Mononuclear cell (primary cell): ENCODE results near the gene SASH1. TPM values are rescaled to one million over a fixed set of nuclear protein-coding genes. Genes with fewer than 3 reads are reported as not detected.
"Not testable (repeated sequence)": the region's sequence is repeated elsewhere in the genome, so short reads cannot be mapped to it uniquely, and the experiment has no call there.

Experiments used
- H3K27me3 ChIP-seq: 2 replicates; pipeline ENCODE4 v1.6.0; 2011; ENCODE audit warnings: low read length, control low read depth; ENCODE audit not compliant: insufficient read depth
- H3K4me1 ChIP-seq: 2 replicates; pipeline ENCODE4 v1.5.1; 2011; ENCODE audit warnings: mild to moderate bottlenecking, low read length, control low read depth; ENCODE audit not compliant: insufficient read depth
- H3K4me3 ChIP-seq: 2 replicates; pipeline ENCODE4 v1.5.1; 2011; ENCODE audit warnings: mild to moderate bottlenecking, low read length, moderate library complexity
- H3K9me3 ChIP-seq: 2 replicates; pipeline ENCODE4 v1.5.1; 2011; ENCODE audit warnings: low read depth, mild to moderate bottlenecking, control low read depth, low read length
- total RNA-seq: library from RNA; depleted of rRNA; stranded (reverse); fragments of >200 nt; gene quantifications from one replicate; pipeline ENCODE4 v1.2.3, GENCODE V29; 2012

Gene SASH1
- total RNA-seq, 1 donor = 1.7 TPM

DNA sequence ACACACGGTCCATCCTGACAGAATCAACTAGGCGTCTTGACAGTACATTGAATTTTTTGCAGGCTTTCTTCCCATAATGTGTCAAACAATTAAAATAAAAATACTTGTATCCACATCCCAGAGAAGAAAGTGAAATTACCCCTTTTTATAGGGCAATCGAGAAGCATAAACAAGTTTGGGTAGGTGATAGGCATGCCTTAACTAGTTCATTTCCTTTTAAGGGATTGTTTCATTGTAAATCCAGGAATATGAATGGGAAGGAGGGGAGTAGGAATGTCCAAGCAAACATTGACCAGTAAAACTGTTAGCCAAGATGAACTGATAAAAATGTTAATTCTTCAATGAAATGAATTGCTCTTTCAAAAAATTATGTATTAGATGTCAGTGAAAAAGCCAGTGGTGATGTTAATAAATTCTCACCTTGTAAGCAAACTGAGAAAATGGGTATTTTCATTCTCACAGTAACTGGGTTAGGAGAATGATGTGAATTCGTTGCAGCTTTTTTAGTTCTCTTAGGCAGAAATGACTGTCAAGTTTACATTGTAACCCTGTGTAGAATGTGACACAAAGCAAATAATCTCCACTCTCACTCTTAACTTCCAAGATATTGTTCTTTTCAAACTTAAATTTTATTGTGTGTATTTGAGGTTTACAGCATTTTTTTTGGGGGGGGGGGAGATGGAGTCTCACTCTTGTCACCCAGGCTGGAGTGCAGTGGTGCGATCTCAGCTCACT lies 31.6 kb downstream of the SASH1 start:
- Histone ChIP-seq H3K4me3 (no peak overlapping the region), H3K9me3 (no peaks in the 10 kb centered on the region), H3K4me1 (no peaks in the 10 kb centered on the region), H3K27me3 (peaks cover 6% of the 10 kb centered on the region)

GRCh38 chr6:148375401-148375800 lies 32.8 kb downstream of the SASH1 start:
- Histone ChIP-seq H3K27me3 (peaks cover 3% of the 10 kb centered on the region), H3K4me1 (no peaks in the 10 kb centered on the region), H3K4me3 (no peak overlapping the region), H3K9me3 (no peaks in the 10 kb centered on the region)

DNA sequence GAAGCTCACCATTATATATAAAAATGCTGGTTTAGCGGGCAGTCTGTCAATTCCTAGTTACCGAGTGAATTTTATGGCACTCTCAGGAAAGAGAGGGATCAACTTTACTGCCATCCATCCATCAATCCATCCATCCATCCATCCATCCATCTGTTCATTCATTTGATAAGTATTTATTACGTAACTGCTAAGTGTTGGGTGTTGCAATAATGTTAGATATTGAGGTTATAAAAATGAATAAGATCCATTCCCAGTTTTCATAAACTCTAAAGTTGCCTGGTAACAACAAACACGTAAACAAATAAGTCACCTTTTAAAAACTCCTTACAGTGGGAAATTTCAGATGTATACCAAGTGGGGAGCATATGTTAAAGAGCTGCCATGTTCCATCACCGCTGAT lies 36.8 kb downstream of the SASH1 start:
- H3K4me1 ChIP-seq = peaks cover 20% of the 10 kb centered on the region

GRCh38 chr6:148379966-148380713 lies 37.5 kb downstream of the SASH1 start:
- Histone ChIP-seq H3K4me3 (no peak overlapping the region), H3K9me3 (no peaks in the 10 kb centered on the region), H3K4me1 (peaks cover 27% of the 10 kb centered on the region)

More for the DNA sequence above, 36.8 kb downstream of the SASH1 start:
- H3K4me3 ChIP-seq = no peak overlapping the region
- no peaks in the 10 kb centered on the region for H3K27me3 ChIP-seq
- H3K9me3 ChIP-seq = no peaks in the 10 kb centered on the region

DNA sequence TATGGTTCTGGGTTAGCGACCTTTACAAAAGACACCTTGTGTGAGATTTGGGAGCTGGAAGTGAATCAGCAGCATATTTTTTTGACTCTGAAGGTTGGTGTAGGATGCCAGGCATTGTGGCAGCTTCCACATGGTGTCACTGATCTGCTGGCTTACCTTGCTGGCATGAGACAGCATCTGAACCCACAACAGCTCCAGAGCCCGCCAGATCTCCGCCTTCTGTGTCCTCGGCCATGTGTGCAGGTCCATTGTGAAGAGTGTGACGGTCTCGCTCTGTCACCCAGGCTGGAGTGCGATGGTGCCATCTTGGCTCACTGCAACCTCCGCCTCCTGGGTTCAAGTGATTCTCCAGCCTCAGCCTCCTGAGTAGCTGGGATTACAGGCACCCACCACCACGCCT lies 39.4 kb downstream of the SASH1 start:
- H3K4me1 ChIP-seq = peaks cover 41% of the 10 kb centered on the region
- not testable (repeated sequence) for H3K27me3 ChIP-seq, H3K9me3 ChIP-seq, H3K4me3 ChIP-seq

More at GRCh38 chr6:148379966-148380713, 37.5 kb downstream of the SASH1 start:
- H3K27me3 ChIP-seq = no peaks in the 10 kb centered on the region

GRCh38 chr6:148382861-148383260 lies 40.2 kb downstream of the SASH1 start:
- Histone ChIP-seq H3K27me3 (no peaks in the 10 kb centered on the region), H3K9me3 (no peaks in the 10 kb centered on the region), H3K4me3 (no peak overlapping the region), H3K4me1 (peaks cover 41% of the 10 kb centered on the region)

DNA sequence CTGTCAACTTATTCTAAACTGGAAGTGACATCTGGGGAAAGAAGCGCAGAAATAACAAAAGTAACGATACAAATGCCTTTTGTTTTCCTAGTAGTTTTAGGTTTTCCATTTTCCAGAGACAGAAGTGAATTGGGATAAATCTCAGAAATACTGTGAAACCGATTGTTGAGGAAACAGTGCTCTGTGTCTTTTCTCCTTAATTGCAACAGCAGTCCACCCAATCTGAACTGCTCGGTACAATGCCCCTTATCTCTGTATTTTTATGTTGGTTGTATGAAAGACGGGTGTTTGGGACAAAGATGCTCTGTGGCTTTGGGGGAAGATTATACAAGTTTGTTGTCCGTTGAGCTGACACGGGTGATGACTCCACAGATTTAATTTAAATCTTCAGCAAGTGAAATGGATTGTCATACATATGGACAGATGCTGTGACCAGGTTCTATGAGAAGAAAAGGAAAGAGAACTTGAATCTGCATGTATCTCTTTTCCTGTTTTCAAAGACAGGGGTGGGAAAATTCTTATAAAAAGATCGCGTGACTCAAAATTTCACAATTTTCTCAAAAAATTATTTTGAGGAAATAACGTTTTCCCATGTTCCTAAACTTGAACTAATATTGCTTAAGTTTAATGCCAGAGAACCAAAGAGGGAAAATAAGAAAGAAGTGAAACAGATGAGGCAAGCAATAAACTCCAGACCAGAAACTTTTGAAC lies 41.2 kb downstream of the SASH1 start:
- Histone ChIP-seq H3K9me3 (no peaks in the 10 kb centered on the region), H3K27me3 (no peaks in the 10 kb centered on the region), H3K4me1 (peaks cover 41% of the 10 kb centered on the region)

GRCh38 chr6:148385379-148385778 lies 42.7 kb downstream of the SASH1 start:
- no peaks in the 10 kb centered on the region for H3K27me3 ChIP-seq
- H3K4me1 ChIP-seq = peaks cover 41% of the 10 kb centered on the region
- H3K9me3 ChIP-seq = no peaks in the 10 kb centered on the region
- no peak overlapping the region for H3K4me3 ChIP-seq

More for the DNA sequence above, 41.2 kb downstream of the SASH1 start:
- H3K4me3 ChIP-seq = no peak overlapping the region

- H3K4me3 ChIP-seq = no peak overlapping the region
- H3K4me1 ChIP-seq = peaks cover 28% of the 10 kb centered on the region
- no peaks in the 10 kb centered on the region for H3K9me3 ChIP-seq
- H3K27me3 ChIP-seq = no peaks in the 10 kb centered on the region
Observed at GRCh38 chr6:148388521-148388920, 45.9 kb downstream of the SASH1 start.

DNA sequence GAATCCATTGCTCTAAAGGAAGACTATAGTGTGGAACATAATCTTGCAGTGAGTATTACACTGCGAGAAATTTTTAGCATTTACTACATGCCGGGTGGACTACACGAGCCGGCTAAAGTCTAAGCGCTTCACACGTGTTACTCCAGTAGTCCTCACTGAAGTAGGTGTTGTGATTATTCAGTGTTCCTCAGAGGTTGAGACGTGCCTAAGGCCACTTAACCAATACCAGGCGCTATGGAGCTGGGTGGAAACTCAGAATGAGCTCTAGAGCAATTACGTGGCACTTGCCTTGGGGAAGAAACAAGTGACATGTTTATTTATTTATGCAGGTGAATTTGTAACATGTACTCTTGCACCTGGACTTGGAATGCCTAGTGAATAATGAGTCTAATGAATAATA lies 46.4 kb downstream of the SASH1 start:
- no peak overlapping the region for H3K4me3 ChIP-seq
- H3K9me3 ChIP-seq = no peaks in the 10 kb centered on the region
- H3K4me1 ChIP-seq = peaks cover 24% of the 10 kb centered on the region
- H3K27me3 ChIP-seq = no peaks in the 10 kb centered on the region

DNA sequence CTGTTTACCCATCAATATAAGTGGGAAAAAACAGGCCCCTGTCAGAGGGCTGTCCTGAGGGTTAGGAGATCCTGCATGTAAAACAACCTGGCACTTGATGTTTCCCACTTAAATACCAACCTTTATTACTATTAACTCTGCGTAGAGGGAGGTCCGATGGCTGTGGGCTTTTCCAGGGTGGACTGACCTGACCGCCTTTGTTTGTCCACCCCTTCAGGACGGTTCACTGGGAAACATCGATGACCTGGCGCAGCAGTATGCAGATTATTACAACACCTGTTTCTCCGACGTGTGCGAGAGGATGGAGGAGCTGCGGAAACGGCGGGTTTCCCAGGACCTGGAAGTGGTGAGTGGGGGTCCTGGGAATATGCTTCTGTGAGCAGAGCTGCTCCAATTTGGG lies 47.3 kb downstream of the SASH1 start:
- Histone ChIP-seq H3K9me3 (no peaks in the 10 kb centered on the region), H3K4me1 (peaks cover 17% of the 10 kb centered on the region), H3K27me3 (peaks cover 3% of the 10 kb centered on the region), H3K4me3 (no peak overlapping the region)

DNA sequence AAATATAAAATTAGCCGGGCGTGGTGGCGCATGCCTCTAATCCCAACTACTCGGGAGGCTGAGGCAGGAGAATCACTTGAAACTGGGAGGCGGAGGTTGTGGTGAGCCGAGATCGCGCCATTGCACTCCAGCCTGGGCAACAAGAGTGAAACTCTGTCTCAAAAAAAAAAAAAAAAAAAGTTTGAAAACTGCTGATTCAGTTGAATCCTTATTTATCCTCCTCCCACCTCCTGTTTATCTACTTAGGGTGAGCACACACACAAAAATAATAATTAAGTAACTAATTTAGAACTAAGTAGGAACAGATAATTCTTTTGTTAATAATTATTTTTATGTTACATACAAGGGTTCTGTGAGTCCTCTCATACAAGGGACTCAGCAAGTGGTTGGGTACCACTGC lies 49.5 kb downstream of the SASH1 start:
- not testable (repeated sequence) for H3K27me3 ChIP-seq, H3K4me3 ChIP-seq, H3K4me1 ChIP-seq, H3K9me3 ChIP-seq

- Histone ChIP-seq H3K4me1 (no peaks in the 10 kb centered on the region), H3K9me3 (no peaks in the 10 kb centered on the region), H3K27me3 (peaks cover 3% of the 10 kb centered on the region), H3K4me3 (no peak overlapping the region)
Observed at GRCh38 chr6:148392671-148393070, 50.0 kb downstream of the SASH1 start.

- no peak overlapping the region for H3K4me3 ChIP-seq
- no peaks in the 10 kb centered on the region for H3K4me1 ChIP-seq
- no peaks in the 10 kb centered on the region for H3K9me3 ChIP-seq
- H3K27me3 ChIP-seq = peaks cover 3% of the 10 kb centered on the region
Observed at GRCh38 chr6:148395583-148396101, 53.0 kb downstream of the SASH1 start.

GRCh38 chr6:148396411-148396810 lies 53.8 kb downstream of the SASH1 start:
- Histone ChIP-seq H3K9me3 (no peaks in the 10 kb centered on the region), H3K4me1 (no peaks in the 10 kb centered on the region), H3K27me3 (peaks cover 3% of the 10 kb centered on the region), H3K4me3 (no peak overlapping the region)
